NT2/D1 (cell line): ENCODE results near the gene PRSS58.

Source experiments
- SUZ12 ChIP-seq: IDR thresholded peaks from 2 replicates; pipeline ENCODE4 v1.6.1; 2011; ENCODE audit not compliant: insufficient read length, insufficient read depth; ENCODE audit errors: extremely low read depth
- YY1 ChIP-seq: IDR thresholded peaks from 2 replicates; pipeline ENCODE4 v1.6.1; 2011; ENCODE audit not compliant: insufficient read length, insufficient read depth

GRCh38 chr7:142272841-142273240 lies 15.0 kb upstream of the PRSS58 start:
- no peak for TF ChIP-seq SUZ12
- no peak for TF ChIP-seq YY1
